SK-N-SH treated with all-trans-retinoic acid at 6 μM for 48 hours (cell line): Measurements from ENCODE around the gene PFKP.

Source experiments
- BACH2 ChIP-seq: fragments of 250-450 bp; sonication (Bioruptor Pico); IDR thresholded peaks from 2 replicates; pipeline ENCODE4 v1.9.0; 2021; ENCODE audit warnings: mild to moderate bottlenecking, borderline replicate concordance
- CSDC2 ChIP-seq: fragments of 250-450 bp; sonication (Bioruptor Pico); IDR thresholded peaks from 2 replicates; pipeline ENCODE4 v1.5.0; 2020; ENCODE audit warnings: mild to moderate bottlenecking, moderate library complexity
- OSR1 ChIP-seq: fragments of 250-450 bp; sonication (Bioruptor Pico); IDR thresholded peaks from 2 replicates; pipeline ENCODE4 v1.8.0; 2022; ENCODE audit warnings: moderate library complexity, mild to moderate bottlenecking, inconsistent platforms
- PATZ1 ChIP-seq: fragments of 250-450 bp; sonication (Bioruptor Pico); IDR thresholded peaks from 2 replicates; pipeline ENCODE4 v1.8.0; 2020; ENCODE audit warnings: mild to moderate bottlenecking, moderate library complexity, borderline replicate concordance
- PPARA ChIP-seq: fragments of 250-450 bp; sonication (Bioruptor Pico); IDR thresholded peaks from 2 replicates; pipeline ENCODE4 v1.5.0; 2020; ENCODE audit warnings: mild to moderate bottlenecking, borderline replicate concordance
- RARB ChIP-seq: fragments of 250-450 bp; sonication (Bioruptor Pico); IDR thresholded peaks from 2 replicates; pipeline ENCODE4 v1.8.0; 2021; ENCODE audit warnings: mild to moderate bottlenecking, moderate library complexity
- SNAI2 ChIP-seq: fragments of 250-450 bp; sonication (Bioruptor Pico); IDR thresholded peaks from 2 replicates; pipeline ENCODE4 v1.5.0; 2020; ENCODE audit warnings: mild to moderate bottlenecking, moderate library complexity
- TOX ChIP-seq: fragments of 250-450 bp; sonication (Bioruptor Pico); IDR thresholded peaks from 2 replicates; pipeline ENCODE4 v1.8.0; 2021; ENCODE audit warnings: mild to moderate bottlenecking, moderate library complexity, borderline replicate concordance
- ZC3H10 ChIP-seq: fragments of 250-450 bp; sonication (Bioruptor Pico); IDR thresholded peaks from 2 replicates; pipeline ENCODE4 v1.5.1; 2021; ENCODE audit warnings: mild to moderate bottlenecking, moderate library complexity
- ZFP3 ChIP-seq: fragments of 250-450 bp; sonication (Bioruptor Pico); IDR thresholded peaks from 2 replicates; pipeline ENCODE4 v1.5.0; 2020; ENCODE audit warnings: mild to moderate bottlenecking, moderate library complexity
- ZFP30 ChIP-seq: fragments of 450-650 bp; formaldehyde crosslinking; IDR thresholded peaks from 2 replicates; pipeline ENCODE4 v1.5.0; 2022; ENCODE audit warnings: mild to moderate bottlenecking, moderate library complexity

DNA sequence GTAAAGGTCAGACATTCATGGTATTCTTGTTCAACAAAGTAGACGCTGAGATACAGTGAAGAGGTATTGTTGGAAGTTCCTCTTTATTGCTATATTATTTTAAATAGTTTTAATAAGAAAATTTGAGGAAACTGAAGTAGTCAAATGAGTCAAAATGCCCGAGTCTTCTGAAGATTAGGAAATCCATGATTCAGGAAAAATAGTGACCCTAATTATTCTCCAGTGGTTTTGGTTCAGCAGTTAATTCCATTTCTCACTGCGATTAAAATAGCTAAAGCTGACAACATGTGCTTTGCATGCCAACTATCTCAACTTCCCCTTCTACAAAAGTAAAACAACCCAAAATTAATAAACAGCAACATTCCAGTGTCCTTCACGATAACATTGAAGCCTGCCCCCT lies 32.7 kb upstream of the PFKP start:
- no peak for TF ChIP-seq ZC3H10 (CRISPR knock-in tag)
- TF ChIP-seq CSDC2 (CRISPR knock-in tag) = no peak
- no peak for TF ChIP-seq PPARA
- TF ChIP-seq ZFP3 (CRISPR knock-in tag) = no peak
- no peak for TF ChIP-seq ZFP30 (CRISPR knock-in tag)
- no peak for TF ChIP-seq PATZ1 (CRISPR knock-in tag)
- TF ChIP-seq RARB (CRISPR knock-in tag) = no peak
- TF ChIP-seq SNAI2 (CRISPR knock-in tag) = no peak
- TF ChIP-seq TOX (CRISPR knock-in tag) = no peak
- no peak for TF ChIP-seq BACH2 (CRISPR knock-in tag)
- no peak for TF ChIP-seq OSR1 (CRISPR knock-in tag)
